ENCODE measurements around the gene SLC41A3. TPM values are rescaled to one million over a fixed set of nuclear protein-coding genes. Genes with fewer than 3 reads are reported as not detected.
"Not testable (repeated sequence)": the region's sequence is repeated elsewhere in the genome, so short reads cannot be mapped to it uniquely, and the experiment has no call there.

The SLC41A3 gene
- total RNA-seq, 1 experiment from 2014 or later: 32.7 TPM

GRCh38 chr3:125971997-125972944 is 111.7 kb downstream of the SLC41A3 start:
- peak; percentile 33 to 42 for DNase-seq (ENCODE audit: low read depth in 1 of 2, low spot score in 2 of 2)
- not testable (repeated sequence) for H3K27ac ChIP-seq; H3K36me3 ChIP-seq; H3K9me3 ChIP-seq (replicated peaks); H3K4me1 ChIP-seq (replicated peaks); H3K4me3 ChIP-seq
- H3K27me3 ChIP-seq (replicated peaks): peaks cover 15% of the 10 kb centered on the region

GRCh38 chr3:125968701-125969592 is 115.0 kb downstream of the SLC41A3 start, which contains the start of gene ROPN1B:
Gene ROPN1B, plus strand, starts transcription at chr3:125969178. Its CDS starts 2,877 bp downstream, at chr3:125972055.
- H3K4me1 ChIP-seq (replicated peaks); DNase-seq (ENCODE audit: low read depth in 1 of 2, low spot score in 2 of 2); H3K36me3 ChIP-seq; H3K4me3 ChIP-seq; H3K9me3 ChIP-seq (replicated peaks); H3K27ac ChIP-seq: not testable (repeated sequence)
- peaks cover 15% of the 10 kb centered on the region for H3K27me3 ChIP-seq (replicated peaks)

- not testable (repeated sequence) for H3K27ac ChIP-seq; H3K4me1 ChIP-seq (replicated peaks); H3K36me3 ChIP-seq; H3K4me3 ChIP-seq; H3K9me3 ChIP-seq (replicated peaks); DNase-seq (ENCODE audit: low read depth in 1 of 2, low spot score in 2 of 2)
- H3K27me3 ChIP-seq (replicated peaks): peaks cover 15% of the 10 kb centered on the region
Observed at GRCh38 chr3:125968121-125968520, 115.8 kb downstream of the SLC41A3 start.

GRCh38 chr3:125967156-125967555 is 116.8 kb downstream of the SLC41A3 start:
- Histone ChIP-seq H3K4me3 (no peak overlapping the region), H3K36me3 (no peaks in the 10 kb centered on the region), H3K4me1 (replicated peaks) (no peaks in the 10 kb centered on the region; the same call in 1 of the 2 replicates), H3K9me3 (replicated peaks) (no peaks in the 10 kb centered on the region), H3K27me3 (replicated peaks) (peaks cover 14% of the 10 kb centered on the region), H3K27ac (no peak overlapping the region)
- DNase-seq (ENCODE audit: low read depth in 1 of 2, low spot score in 2 of 2): no peak

GRCh38 chr3:125965505-125965904 is 118.4 kb downstream of the SLC41A3 start:
- DNase-seq (ENCODE audit: low read depth in 1 of 2, low spot score in 2 of 2): no peak
- H3K4me1 ChIP-seq (replicated peaks): no peaks in the 10 kb centered on the region
- no peaks in the 10 kb centered on the region for H3K36me3 ChIP-seq
- no peak overlapping the region for H3K27ac ChIP-seq
- no peaks in the 10 kb centered on the region for H3K9me3 ChIP-seq (replicated peaks)
- 0 out of 2 replicates have a peak, but pooled peaks cover 3% of the 10 kb centered on the region for H3K27me3 ChIP-seq (replicated peaks)
- H3K4me3 ChIP-seq: no peak overlapping the region

- H3K4me3 ChIP-seq; DNase-seq (ENCODE audit: low read depth in 1 of 2, low spot score in 2 of 2); H3K9me3 ChIP-seq (replicated peaks); H3K36me3 ChIP-seq; H3K4me1 ChIP-seq (replicated peaks); H3K27ac ChIP-seq; H3K27me3 ChIP-seq (replicated peaks): not testable (repeated sequence)
Observed at GRCh38 chr3:125963834-125964233, 120.1 kb downstream of the SLC41A3 start.

- H3K27me3 ChIP-seq (replicated peaks): peaks cover 7% of the 10 kb centered on the region; the same call in 1 of the 2 replicates
- H3K4me3 ChIP-seq: no peak overlapping the region
- no peak overlapping the region for H3K27ac ChIP-seq
- no peak for DNase-seq (ENCODE audit: low read depth in 1 of 2, low spot score in 2 of 2)
- no peaks in the 10 kb centered on the region for H3K36me3 ChIP-seq
- H3K4me1 ChIP-seq (replicated peaks): no peaks in the 10 kb centered on the region
- no peaks in the 10 kb centered on the region for H3K9me3 ChIP-seq (replicated peaks)
Observed at GRCh38 chr3:125961289-125961589, 122.7 kb downstream of the SLC41A3 start.

GRCh38 chr3:125960456-125961288 is 123.3 kb downstream of the SLC41A3 start:
- Histone ChIP-seq H3K4me3 (no peak overlapping the region), H3K27ac (no peak overlapping the region), H3K27me3 (replicated peaks) (peaks cover 7% of the 10 kb centered on the region; the same call in 1 of the 2 replicates), H3K9me3 (replicated peaks) (no peaks in the 10 kb centered on the region), H3K4me1 (replicated peaks) (no peaks in the 10 kb centered on the region), H3K36me3 (no peaks in the 10 kb centered on the region)
- no peak for DNase-seq (ENCODE audit: low read depth in 1 of 2, low spot score in 2 of 2)

GRCh38 chr3:125960066-125960424 is 123.9 kb downstream of the SLC41A3 start:
- no peaks in the 10 kb centered on the region for H3K36me3 ChIP-seq
- no peak overlapping the region for H3K27ac ChIP-seq
- peaks cover 7% of the 10 kb centered on the region; the same call in 1 of the 2 replicates for H3K27me3 ChIP-seq (replicated peaks)
- no peaks in the 10 kb centered on the region for H3K4me1 ChIP-seq (replicated peaks)
- no peak overlapping the region for H3K4me3 ChIP-seq
- H3K9me3 ChIP-seq (replicated peaks): no peaks in the 10 kb centered on the region
- DNase-seq (ENCODE audit: low read depth in 1 of 2, low spot score in 2 of 2): no peak

- H3K4me1 ChIP-seq (replicated peaks): no peaks in the 10 kb centered on the region
- H3K36me3 ChIP-seq: no peaks in the 10 kb centered on the region
- H3K9me3 ChIP-seq (replicated peaks): no peaks in the 10 kb centered on the region
- H3K27ac ChIP-seq: no peak overlapping the region
- peaks cover 7% of the 10 kb centered on the region; the same call in 1 of the 2 replicates for H3K27me3 ChIP-seq (replicated peaks)
- no peak for DNase-seq (ENCODE audit: low read depth in 1 of 2, low spot score in 2 of 2)
- H3K4me3 ChIP-seq: no peak overlapping the region
Observed at GRCh38 chr3:125959317-125960065, 124.4 kb downstream of the SLC41A3 start.

GRCh38 chr3:125958511-125959316 is 125.2 kb downstream of the SLC41A3 start:
- H3K4me3 ChIP-seq: no peak overlapping the region
- no peaks in the 10 kb centered on the region for H3K4me1 ChIP-seq (replicated peaks)
- H3K9me3 ChIP-seq (replicated peaks): no peaks in the 10 kb centered on the region
- H3K27me3 ChIP-seq (replicated peaks): peaks cover 7% of the 10 kb centered on the region; the same call in 1 of the 2 replicates
- no peaks in the 10 kb centered on the region for H3K36me3 ChIP-seq
- no peak for DNase-seq (ENCODE audit: low read depth in 1 of 2, low spot score in 2 of 2)
- no peak overlapping the region for H3K27ac ChIP-seq
